Fibroblast of lung (primary cell): Measurements from ENCODE around the gene MAB21L3. TPM values are rescaled to one million over a fixed set of nuclear protein-coding genes. Genes with fewer than 3 reads are reported as not detected.
A peak's percentile ranks its signal among the peaks of the same experiment; 100 is the strongest.

Experiments used
- DNase-seq, 2 donors: peaks; one replicate each; pipeline versions ENCODE4 v3.0.0 to v3.0.0-alpha.2; 2010; ENCODE audit warnings: low read depth in 2 of 2
- H2AFZ ChIP-seq: 2 replicates; pipeline ENCODE4 v1.5.1; 2012; ENCODE audit warnings: low read length, control low read depth, inconsistent platforms
- H3K27ac ChIP-seq: 2 replicates; pipeline ENCODE4 v1.5.1; 2011; ENCODE audit warnings: low read length, control low read depth; ENCODE audit not compliant: insufficient read depth
- H3K27me3 ChIP-seq: 2 replicates; pipeline ENCODE4 v1.5.1; 2011; ENCODE audit warnings: mild to moderate bottlenecking, low read length; ENCODE audit not compliant: control insufficient read depth, insufficient read depth
- H3K36me3 ChIP-seq: 2 replicates; pipeline ENCODE4 v1.5.1; 2011; ENCODE audit warnings: low read length; ENCODE audit not compliant: control insufficient read depth, insufficient read depth
- H3K4me1 ChIP-seq: 2 replicates; pipeline ENCODE4 v1.5.1; 2011; ENCODE audit warnings: low read length; ENCODE audit not compliant: control insufficient read depth, insufficient read depth; ENCODE audit errors: extremely low read depth
- H3K4me2 ChIP-seq: 2 replicates; pipeline ENCODE4 v1.5.1; 2011; ENCODE audit warnings: low read length, control low read depth; ENCODE audit not compliant: insufficient read depth; ENCODE audit errors: extremely low read depth
- H3K4me3 ChIP-seq, 4 experiments: fragments of 200-600 bp in 1 of 4; sonication (generic) in 1 of 4; replicated peaks in 1 of 4; 2 replicates each; pipeline ENCODE4 v1.5.1; 2011 to 2016; ENCODE audit warnings: low read length in 4 of 4, low read depth in 3 of 4, mild to moderate bottlenecking in 3 of 4, control low read depth in 2 of 4, inconsistent platforms in 1 of 4, mixed read lengths in 1 of 4; ENCODE audit not compliant: insufficient read depth in 1 of 4; ENCODE audit errors: control extremely low read depth in 1 of 4
- H3K79me2 ChIP-seq: 2 replicates; pipeline ENCODE4 v1.5.1; 2012; ENCODE audit warnings: mild to moderate bottlenecking, low read length, inconsistent platforms; ENCODE audit not compliant: control insufficient read depth, insufficient read depth
- H3K9ac ChIP-seq: 2 replicates; pipeline ENCODE4 v1.5.1; 2011; ENCODE audit warnings: mild to moderate bottlenecking, low read length, control low read depth; ENCODE audit not compliant: insufficient read depth
- H3K9me3 ChIP-seq: 2 replicates; pipeline ENCODE4 v1.5.1; 2012; ENCODE audit warnings: low read depth, low read length; ENCODE audit not compliant: control insufficient read depth, insufficient read depth
- H4K20me1 ChIP-seq: 2 replicates; pipeline ENCODE4 v1.5.1; 2011; ENCODE audit warnings: low read length; ENCODE audit not compliant: control insufficient read depth, insufficient read depth; ENCODE audit errors: extremely low read depth
- CTCF ChIP-seq, 2 donors: IDR thresholded peaks in 1 of 2; conservative IDR thresholded peaks in 1 of 2; 1 replicate in 1 of 2; 2 replicates in 1 of 2; pipeline ENCODE4 v1.5.1; 2011 to 2012; ENCODE audit warnings: low read length in 2 of 2, control low read depth in 1 of 2, inconsistent platforms in 1 of 2, low read depth in 1 of 2, mild to moderate bottlenecking in 1 of 2
- EZH2 ChIP-seq: IDR thresholded peaks from 2 replicates; pipeline ENCODE4 v1.5.1; 2012; ENCODE audit warnings: low read length, control low read depth, mild to moderate bottlenecking; ENCODE audit errors: missing control alignments
- polyA plus RNA-seq, 2 donors: library from polyadenylated mRNA; depleted of rRNA in 1 of 2; stranded (reverse) in 1 of 2; unstranded in 1 of 2; fragments of >200 nt; gene quantifications; 2 replicates each; pipeline ENCODE4 v1.2.1, GENCODE V29; 2011 to 2012; ENCODE audit warnings: missing spikeins in 1 of 2
- total RNA-seq: library from RNA; depleted of rRNA; stranded (reverse); fragments of >200 nt; gene quantifications from 2 replicates; pipeline ENCODE4 v1.2.1, GENCODE V29; 2014

MAB21L3 gene
- total and polyA plus RNA-seq, 2 donors (not counting 1 experiment from before 2014, with no cell fraction given), result 0.18 to 0.66 TPM

- H3K79me2 ChIP-seq, result no peaks in the 10 kb centered on the region
- TF ChIP-seq EZH2, result peak; percentile 42
- peak in 1 of 2 donors; percentile 45 for TF ChIP-seq CTCF (conservative IDR thresholded peaks at IDR 0.05 in 1 of 2, IDR thresholded peaks at IDR 0.05 in 1 of 2; ENCODE audit: low read depth in 1 of 2, low read length in 2 of 2)
- no peak overlapping the region for H3K4me3 ChIP-seq
- H3K4me1 ChIP-seq, result no peaks in the 10 kb centered on the region
- no peaks in the 10 kb centered on the region for H4K20me1 ChIP-seq
- no peaks in the 10 kb centered on the region for H3K36me3 ChIP-seq
- H3K4me2 ChIP-seq, result no peak overlapping the region
- no peaks in the 10 kb centered on the region for H3K9me3 ChIP-seq
- H3K27me3 ChIP-seq, result peaks cover 13% of the 10 kb centered on the region
- H3K9ac ChIP-seq, result no peak overlapping the region
- H2AFZ ChIP-seq, result no peak overlapping the region
- no peak overlapping the region for H3K27ac ChIP-seq
- peak in 1 of 2 donors; percentile 17 for DNase-seq
These were observed 22.7 kb downstream of the MAB21L3 start for GRCh38 chr1:116133696-116134475.

GRCh38 chr1:116134476-116134773, 23.2 kb downstream of the MAB21L3 start:
- Histone ChIP-seq H3K4me3 (no peak overlapping the region), H3K27me3 (peaks cover 13% of the 10 kb centered on the region), H4K20me1 (no peaks in the 10 kb centered on the region), H3K4me2 (no peak overlapping the region), H3K27ac (no peak overlapping the region), H3K79me2 (no peaks in the 10 kb centered on the region), H3K4me1 (no peaks in the 10 kb centered on the region), H2AFZ (no peak overlapping the region), H3K36me3 (no peaks in the 10 kb centered on the region), H3K9me3 (no peaks in the 10 kb centered on the region), H3K9ac (no peak overlapping the region)
- TF ChIP-seq CTCF (conservative IDR thresholded peaks at IDR 0.05 in 1 of 2, IDR thresholded peaks at IDR 0.05 in 1 of 2; ENCODE audit: low read depth in 1 of 2, low read length in 2 of 2), result no peak
- no peak for TF ChIP-seq EZH2
- no peak for DNase-seq

GRCh38 chr1:116138277-116138792, 27.1 kb downstream of the MAB21L3 start:
- H3K4me1 ChIP-seq, result no peaks in the 10 kb centered on the region
- no peaks in the 10 kb centered on the region for H3K36me3 ChIP-seq
- no peak overlapping the region for H2AFZ ChIP-seq
- no peak for DNase-seq
- H3K27me3 ChIP-seq, result no peaks in the 10 kb centered on the region
- no peak overlapping the region for H3K27ac ChIP-seq
- H3K4me2 ChIP-seq, result no peak overlapping the region
- H3K4me3 ChIP-seq, result no peak overlapping the region
- H3K9ac ChIP-seq, result no peak overlapping the region
- TF ChIP-seq EZH2 (no peak), CTCF (conservative IDR thresholded peaks at IDR 0.05 in 1 of 2, IDR thresholded peaks at IDR 0.05 in 1 of 2; ENCODE audit: low read depth in 1 of 2, low read length in 2 of 2) (no peak)
- no peaks in the 10 kb centered on the region for H4K20me1 ChIP-seq
- no peaks in the 10 kb centered on the region for H3K9me3 ChIP-seq
- H3K79me2 ChIP-seq, result no peaks in the 10 kb centered on the region
